8988T (cell line): ENCODE results near the gene MYORG.

Source experiments
- DNase-seq: peaks from one replicate; pipeline ENCODE4 v3.0.0; 2011

MYORG gene

DNA sequence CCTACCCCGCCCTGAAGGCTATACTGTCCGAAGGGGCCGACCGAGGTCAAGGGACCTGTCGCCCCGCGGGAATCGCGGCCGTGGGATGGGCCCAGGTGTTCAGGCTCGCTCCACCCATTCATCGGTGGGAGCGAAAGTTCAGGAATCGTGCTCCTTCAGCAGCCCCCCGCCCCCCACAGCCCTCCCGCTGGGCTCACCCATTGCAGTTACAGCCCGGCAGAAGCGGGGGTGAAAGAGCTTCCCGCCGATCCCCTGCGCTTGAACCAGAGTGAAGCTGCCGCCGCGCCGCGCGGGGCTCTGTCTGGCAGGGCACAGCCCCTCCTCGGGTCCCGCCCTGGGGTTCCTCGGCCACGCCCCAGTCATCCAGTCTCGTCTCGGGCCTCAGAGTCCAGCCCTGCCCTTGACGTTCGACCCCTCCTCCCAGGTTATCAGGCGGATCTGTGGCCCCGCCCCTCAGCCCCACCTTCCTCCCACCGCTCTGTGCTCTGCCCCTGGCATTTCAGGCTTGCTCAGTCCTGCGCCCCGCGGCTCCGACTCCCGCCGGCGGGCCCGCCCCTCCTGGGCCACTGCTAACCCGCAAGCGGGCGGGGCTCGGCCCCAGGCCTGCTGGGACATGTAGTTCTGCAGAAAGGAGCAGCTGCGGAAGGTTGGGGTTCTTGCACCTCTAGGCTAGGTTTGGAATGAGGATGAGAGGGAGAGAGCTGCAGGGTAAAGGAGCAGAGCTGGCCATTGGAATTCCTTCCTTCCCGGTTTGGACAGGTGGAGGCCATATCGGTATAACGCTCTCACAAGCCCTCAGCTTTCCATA is at the start of gene MYORG:
MYORG (minus strand) TSS at position 303 of the 808 bp plus-strand sequence. CDS start 3,955 bp downstream, outside the sequence.
- DNase-seq: peak; percentile 98

DNA sequence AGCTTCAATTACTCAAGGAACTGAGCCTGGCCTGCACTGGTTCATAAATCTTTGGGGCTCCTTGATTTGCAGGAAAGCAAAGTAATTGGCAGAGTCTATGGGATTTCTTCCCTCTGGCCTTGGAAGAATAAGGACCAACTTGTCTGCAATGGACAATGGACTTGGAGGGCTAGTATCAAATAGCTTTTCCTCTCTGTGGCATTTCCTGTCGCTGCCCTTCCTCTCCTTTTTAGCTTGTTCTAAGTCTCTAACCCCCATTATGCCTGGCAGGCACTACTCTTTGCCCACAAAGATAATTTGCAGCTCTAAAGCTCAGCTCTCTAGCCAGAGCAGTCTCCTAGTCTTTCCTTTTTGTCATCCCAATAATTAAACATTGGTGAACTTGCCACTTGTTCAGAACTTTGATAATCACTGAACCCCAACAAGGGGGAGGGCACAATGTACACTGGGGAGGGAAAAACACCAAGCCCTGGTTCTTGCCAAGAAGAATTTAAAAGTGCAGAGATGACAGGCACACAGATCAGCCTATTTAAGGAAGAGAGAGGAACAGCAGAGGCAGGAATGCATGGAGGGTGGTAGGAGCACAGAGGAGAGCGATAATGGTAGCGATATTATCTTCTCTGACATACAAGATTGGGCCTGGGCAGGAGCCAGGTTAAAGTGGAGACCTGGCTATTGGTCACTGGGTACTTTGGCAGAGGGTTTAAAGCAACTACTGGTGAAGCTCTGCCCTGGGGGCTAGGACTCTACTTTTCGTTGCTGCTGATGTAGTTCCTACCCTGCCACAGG is 43.2 kb upstream of the MYORG start:
- DNase-seq: no peak

DNA sequence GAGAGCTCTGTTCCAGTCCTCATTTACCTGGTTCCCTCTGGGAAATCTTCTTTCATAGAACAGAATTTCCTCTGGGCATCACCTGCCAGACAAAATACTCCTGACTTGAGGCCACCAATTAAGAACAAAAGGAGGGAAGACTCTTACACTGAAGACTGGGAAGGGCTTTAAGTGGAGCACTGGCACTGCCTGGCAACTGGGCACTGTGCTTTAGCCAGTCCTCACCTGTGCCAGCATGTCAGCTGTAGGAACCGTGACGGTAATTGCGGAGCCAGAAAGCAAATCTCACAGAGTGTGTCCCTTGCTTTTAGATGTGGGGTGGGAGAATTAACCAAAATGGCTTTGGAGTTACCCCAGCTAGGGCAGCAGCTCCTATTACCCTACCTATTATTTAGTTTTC is 41.0 kb upstream of the MYORG start:
- DNase-seq: no peak

DNA sequence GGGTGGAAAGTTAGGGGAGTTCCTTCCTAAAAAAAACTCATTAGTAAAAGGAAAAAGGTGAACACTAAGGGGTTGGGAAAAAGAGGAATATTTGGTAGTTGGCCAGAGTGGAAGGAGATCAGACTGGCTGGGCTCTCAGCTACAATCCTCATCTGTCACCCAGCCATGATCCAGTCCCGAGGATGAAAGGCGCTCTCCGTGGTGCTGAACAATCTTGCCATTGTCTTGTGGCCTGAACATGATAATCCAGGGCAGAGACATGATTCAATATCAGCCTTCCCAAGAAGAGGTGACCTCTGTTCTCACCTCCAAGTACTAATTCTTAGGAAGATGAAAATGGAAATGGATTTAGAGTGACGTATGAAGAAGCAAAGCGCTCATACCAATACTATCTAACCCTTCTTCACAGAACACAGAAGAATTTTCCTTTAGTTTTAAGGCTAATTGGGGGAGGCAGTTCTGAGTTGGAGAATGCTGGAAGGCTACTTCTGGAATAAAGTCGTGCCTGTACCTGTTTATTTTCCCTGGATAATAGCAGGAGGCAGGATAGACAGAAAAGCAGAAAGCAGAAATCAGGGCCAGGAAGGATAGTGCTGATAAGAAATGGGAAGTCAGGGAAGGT is 36.6 kb upstream of the MYORG start:
- peak; percentile 35 for DNase-seq

DNA sequence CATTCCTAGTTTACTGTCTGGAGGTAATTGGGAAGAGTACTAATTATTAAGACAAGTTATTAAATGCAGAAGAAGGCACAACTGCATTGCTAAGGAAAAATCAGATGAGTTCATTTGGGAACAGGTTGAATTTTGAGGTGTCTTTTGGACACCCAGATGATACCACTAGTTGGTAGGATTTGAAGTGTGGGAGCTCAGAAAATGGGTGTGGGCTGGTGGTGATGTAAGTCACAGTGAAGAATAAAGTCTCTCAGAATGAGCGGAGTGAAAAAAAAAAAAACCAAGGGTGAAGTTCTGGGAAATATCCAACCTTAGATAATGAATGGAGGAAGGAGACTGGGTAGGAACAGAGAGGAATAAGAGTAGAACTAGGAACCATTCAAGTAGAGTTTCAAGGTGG is 35.6 kb upstream of the MYORG start:
- DNase-seq: no peak

DNA sequence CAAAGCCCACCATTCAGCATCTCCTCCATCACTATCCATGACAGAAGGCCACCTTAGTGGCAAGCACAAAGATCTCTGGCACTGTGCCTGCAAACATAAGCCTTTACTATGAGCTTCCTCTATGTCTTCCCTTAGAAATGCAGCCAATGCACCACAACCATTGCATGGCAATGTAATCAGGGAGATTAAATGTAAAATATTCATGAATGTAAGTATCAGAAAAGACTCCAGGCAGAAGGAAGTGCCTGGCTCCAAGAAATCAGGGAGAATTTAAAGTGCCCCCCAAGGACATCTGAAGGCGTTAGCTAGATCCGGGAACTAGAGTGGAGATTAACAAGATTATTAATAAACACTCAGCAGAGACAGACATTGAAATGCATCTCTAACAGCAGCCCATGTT is 32.5 kb upstream of the MYORG start:
- DNase-seq: no peak

DNA sequence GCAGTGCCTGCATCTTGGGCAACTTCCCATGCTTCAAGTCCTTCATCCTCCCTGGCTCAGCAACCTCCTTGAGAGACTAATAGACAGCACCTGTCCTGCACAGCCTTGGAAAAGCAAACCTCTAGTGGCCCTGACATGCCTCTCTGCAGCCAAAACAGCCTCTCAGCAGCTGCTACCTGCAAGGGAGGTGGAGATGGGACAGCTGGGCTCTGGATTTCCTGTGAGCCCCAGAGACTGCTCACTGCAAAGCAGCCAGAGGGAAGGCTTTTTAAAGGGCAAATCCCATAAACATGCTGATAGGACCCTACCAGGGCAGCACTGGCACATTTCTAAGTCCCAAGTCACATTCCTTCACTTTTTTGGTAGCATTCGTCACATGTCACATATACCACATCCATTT is 31.5 kb upstream of the MYORG start:
- no peak for DNase-seq

DNA sequence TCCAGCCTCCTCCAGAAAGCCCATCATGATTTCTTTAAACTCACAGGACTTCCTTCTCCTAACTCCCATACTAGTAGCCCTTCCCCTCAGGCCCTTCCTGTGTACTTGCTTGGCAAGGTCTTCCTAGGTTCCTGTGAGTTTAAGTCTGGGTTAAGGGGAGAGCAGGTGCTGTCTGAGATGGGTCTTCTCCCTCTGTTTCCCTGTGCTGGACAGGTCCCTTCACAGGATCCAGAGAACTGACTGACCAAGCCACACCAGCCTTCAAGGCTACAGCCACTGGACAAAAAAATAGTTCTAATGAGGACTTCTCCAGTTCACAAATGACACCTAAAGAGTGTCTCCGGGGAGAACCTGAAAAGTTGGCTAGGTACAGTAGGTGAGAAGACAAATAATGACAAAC is 29.5 kb upstream of the MYORG start:
- DNase-seq: no peak

DNA sequence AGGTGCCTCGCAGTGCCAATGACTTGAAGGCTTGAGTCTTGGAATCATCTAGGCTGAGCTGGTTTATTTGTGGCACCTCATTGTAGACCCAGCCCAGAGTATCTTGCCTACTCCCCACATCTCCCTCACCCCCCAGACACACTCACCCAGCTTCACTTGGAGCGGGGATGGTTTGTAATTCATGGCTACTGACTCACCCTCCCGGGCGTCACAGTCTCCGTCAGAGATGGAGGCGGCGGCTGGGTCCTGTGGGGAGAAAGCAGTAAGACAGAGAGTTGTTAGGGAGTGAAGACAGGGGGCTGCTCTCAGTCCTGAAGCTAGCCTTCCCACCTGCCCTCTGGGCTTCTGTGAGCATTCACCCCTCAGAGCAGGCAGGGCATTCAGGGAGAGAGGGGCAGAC is 29.0 kb upstream of the MYORG start:
- DNase-seq: no peak

DNA sequence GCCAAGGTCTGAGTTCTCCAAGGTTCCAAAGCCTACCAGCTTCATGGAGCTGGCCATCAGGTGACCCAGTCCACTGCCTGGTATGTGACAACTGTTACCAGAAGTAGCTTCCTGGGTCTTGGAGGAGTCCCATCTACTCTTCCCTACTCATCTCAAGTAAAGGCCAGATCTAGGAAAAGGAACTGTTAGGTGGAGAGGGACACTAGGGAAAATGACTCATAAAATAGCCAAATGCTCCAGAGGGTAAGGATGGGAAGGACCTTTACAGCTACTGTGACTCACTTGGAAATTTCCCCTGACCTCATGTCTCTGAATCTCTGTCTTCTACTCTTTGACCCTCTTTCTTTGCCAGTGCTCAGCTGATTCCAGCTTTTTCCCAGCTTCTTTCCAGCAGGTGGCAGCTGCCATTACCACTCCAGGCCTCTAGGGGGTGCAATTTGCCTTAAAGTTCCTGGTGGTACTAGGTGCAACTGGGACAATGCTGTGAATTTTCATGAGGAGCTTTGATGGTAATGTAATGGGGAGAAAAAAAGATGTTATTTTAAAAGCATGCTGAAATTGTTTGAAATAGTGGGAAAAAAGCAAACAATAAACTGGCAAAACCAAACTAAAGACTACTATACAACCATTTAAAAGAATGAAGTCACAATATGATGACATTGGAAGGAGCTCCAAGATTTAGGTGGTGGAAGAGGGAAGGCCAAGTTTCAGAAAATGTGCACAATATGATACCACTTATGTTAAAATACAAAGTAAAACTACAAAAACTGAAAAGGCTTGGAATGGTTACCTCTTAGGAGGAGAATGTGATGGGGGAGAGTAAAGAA is 27.1 kb upstream of the MYORG start:
- DNase-seq: no peak

DNA sequence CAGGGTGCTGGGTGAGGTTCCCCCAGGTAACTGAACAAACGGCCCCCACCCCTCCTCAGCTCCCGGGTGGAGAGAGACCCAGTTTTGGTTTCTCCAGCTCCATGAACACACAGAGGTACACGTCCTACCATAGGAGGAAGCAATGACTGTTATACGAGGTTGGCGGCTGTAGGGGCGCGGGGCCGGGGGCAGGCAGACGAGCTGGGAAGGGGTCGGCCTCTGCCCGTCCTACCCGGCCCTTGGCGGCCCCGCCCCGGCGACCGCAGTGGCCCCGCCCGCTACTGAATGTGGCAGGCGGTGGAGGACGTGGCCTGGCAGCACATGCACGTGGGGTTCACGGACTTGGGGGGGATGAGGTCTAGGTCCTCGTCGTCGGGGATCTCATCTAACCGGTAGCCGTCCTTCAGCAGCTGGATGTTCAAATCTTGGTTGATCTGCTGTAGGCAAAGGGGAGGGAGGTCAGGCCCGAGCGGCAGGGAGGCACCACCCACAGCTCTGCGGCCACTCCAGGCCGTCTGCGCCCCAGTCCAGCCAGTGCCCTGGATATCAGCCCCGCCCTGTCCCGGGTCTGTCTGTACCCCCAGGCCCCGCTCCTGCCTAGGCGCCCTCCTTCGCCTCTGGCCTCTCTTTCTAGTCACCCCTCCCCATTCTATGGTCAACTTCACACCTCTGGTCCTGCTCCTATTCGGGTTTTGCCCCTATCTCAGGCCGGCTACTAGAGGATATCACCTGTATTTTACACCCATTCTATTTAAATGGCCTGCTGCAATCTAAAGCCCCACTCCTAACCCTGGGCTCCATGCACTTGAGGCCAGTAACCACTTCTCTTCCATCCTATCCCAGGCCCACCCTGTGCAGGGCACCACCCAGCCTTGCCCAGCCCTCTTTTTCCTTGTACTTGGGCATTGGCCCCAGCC is 24.2 kb upstream of the MYORG start:
- DNase-seq: no peak

DNA sequence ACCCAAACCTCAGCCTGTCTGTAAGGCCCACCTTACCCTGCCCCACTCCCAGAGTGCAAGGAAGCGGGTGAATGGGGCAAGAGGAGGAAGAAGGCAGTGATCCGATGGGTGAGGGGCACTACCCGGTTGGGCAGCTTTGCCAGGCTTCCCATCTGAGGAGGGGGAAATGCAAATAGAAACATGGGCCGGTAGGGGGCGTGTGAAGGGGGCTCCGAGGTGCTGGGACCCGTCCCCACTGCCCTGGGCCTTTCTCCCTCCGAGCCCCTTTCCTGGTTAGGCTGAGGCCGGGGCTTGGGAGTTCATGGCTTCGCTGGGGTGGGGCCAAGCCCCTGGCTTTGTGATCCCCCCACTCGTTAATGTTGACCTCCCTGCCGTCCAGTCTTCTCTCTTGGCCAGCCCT is 23.6 kb upstream of the MYORG start:
- no peak for DNase-seq

DNA sequence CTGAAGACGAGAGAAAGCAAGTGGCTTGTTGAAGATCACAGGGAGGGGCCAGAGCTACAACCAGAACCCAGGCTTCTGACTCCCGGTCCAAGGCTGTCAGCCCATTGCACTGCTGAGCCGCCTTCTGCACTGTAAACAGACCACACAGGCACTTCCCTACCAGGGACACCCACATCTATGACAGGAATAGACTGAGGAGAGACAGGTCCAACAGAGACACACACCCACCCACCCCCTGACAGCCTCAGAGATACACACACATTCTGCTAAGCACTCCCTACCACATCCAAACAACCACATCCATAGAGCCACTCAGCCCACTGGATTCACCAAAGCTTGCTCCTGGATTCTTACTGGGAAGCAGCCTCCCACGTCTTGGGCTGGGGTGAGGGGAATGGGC is 23.0 kb upstream of the MYORG start:
- DNase-seq: no peak

DNA sequence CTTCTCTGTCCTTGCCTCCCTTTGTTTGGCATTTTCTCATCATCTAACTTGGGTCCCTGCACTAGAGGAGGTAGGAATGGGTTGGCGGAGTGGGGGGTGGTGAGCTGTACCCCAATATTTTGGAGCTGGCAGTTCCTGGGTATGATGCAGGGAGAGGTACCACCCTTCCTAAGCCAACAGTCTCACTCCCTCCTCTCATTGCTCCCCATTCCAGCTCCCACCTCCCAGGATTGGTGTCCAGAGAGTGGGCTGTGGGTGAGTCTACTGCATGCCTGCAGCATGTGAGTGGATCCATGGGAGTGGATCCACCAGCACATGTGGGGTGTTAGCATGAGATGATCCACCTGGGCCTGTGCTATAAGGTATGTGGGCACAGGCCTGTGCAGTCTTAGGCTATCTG is 22.2 kb upstream of the MYORG start:
- no peak for DNase-seq

DNA sequence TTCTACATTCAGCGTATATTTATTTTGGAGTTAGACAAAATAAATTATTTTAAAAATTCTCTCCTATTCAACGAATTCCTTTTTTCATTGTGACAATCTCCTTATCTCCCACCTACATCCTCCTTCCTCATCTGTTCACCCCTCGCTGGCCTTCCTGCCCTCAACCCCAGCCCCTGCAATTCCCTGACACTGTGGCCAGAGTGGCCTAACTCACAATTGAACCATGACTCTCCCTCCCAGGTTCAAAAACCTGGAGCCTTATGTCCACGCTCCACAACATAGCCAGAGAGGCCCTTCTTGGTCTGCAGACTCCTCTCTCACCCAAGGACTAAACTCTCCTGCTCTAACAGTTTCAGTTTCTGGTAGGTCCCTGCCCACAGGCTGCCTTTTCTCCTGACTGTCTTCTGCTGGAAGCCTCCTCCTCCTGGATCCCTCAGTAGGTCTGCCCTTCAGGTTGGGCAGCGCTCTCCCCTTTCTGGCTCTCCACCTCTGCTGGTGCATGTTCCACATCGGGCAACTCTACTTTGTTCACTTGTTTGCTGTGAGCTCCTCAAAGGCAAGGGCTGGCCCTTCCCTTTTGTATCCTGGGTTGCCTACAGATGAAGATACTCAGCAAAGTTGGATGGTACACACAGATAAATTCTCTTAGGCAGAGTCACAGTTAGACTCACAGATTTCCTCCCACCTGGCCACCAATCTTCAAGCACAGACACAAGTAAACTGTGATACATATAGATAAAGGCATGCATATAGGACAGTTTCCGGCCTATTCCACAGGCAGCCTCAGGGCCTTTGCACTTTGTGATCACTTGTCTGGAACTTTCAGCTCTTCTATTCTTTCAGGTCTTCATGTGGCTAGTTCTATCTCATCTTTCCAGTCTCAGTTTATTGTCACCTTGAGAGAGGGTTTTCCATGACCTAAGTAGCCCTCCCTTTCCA is 19.8 kb upstream of the MYORG start:
- DNase-seq: no peak

DNA sequence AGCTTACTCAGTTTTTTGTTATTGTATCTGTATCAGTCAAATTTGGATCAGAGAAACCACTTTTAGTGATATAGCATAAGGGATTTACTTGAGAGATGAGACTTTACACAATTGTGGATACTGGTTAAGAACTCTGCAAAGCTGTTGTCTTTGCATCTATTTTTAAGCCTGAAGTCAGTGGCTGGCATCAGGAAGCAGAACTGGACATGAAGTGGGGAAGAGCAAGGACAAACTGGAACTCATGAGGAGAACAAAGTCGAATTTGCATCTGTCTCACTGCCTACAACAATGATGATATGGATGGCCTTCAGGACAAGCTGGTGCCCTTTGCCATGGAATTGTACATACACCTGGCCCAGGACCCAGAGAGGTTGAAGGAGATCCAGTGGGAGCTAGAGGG is 15.8 kb upstream of the MYORG start:
- DNase-seq: no peak

DNA sequence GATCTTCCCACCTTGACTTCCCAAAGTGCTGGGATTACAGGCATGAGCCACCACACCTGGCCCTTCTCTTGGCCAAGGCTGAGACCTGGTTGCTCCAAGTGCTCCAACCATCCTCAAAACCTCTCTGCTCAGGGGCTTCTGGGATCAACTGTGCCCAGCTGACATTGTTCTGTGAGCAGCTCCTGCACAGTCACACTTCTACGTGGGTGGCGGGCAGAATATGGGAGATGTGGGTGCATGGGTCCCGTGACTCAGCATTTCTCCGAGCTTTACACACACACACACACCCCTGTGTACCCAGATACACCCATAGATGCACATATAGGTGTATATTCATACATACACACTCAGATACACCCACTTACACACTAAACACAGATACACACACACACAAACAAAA is 10.5 kb upstream of the MYORG start:
- no peak for DNase-seq

DNA sequence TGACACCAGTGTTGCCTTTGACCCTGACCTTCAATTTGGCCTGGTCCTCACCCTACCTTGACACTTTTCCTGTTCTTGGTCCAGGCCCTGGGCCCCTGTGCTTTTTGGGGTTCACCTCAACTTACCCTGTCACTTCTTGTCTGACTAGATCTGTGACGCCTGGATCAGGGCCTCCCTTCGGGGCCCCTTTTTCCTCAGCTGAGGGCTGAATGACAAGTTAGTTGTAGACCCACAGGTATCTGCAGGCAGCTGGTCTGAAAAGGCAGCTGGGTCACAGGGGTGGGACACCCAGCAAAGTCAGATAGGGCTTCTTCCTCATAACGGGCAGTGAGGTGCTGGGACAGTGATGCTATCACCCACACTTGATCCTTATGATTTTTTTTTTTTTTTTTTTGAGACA is 10.0 kb upstream of the MYORG start:
- DNase-seq: no peak

DNA sequence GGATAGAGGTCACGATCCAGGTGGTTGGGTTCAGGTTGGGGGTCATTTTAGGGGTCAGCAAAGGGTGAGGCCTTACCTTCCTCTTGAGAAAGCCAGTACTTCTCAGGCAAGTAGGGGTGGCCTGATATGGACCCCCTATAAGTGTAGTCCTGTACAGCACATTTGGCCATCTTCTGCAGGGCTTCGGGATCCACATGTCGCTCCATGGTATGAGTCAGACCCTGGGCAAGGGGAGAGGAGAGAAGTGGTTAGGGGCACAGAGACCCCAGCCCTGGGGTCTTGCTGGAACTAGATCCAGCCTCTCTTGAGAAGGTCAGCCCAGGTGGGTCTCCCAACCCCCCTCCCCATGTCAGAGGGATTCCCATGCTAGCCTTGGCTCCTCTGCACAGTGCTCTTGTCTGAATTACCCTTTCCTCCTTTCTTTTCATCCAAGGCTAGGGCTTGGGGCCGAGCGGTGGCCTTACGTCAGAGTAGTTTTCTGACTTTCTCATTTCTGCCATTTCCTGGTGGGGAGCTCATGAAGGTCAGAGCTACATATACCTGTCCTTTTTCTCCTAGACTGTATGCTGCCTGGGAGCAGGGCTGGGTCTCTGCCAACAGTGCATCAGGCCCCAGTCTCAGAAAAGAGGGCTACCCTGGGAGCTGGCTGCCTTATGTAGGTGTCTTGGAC is 9.0 kb upstream of the MYORG start:
- no peak for DNase-seq
